ENCODE data around the gene TMEM87B.

GRCh38 chr2:112118148-112118547, 63.1 kb downstream of the TMEM87B start:
- TF ChIP-seq CTCF (IDR thresholded peaks at IDR 0.05) = no peak
- TF ChIP-seq POLR2AphosphoS5 (IDR thresholded peaks at IDR 0.05) = no peak
